Skeletal muscle cell (primary cell): Measurements from ENCODE around the gene RASSF10.
"Not testable (repeated sequence)": the region's sequence is repeated elsewhere in the genome, so short reads cannot be mapped to it uniquely, and the experiment has no call there.

Experiments
- DNase-seq: peaks from one replicate; pipeline ENCODE4 v3.0.0-alpha.2; 2010; ENCODE audit warnings: low read depth
- H3K4me3 ChIP-seq: 2 replicates; pipeline ENCODE4 v1.5.1; 2011; ENCODE audit warnings: low read depth, mild to moderate bottlenecking, control low read depth, low read length, moderate library complexity

The RASSF10 gene

DNA sequence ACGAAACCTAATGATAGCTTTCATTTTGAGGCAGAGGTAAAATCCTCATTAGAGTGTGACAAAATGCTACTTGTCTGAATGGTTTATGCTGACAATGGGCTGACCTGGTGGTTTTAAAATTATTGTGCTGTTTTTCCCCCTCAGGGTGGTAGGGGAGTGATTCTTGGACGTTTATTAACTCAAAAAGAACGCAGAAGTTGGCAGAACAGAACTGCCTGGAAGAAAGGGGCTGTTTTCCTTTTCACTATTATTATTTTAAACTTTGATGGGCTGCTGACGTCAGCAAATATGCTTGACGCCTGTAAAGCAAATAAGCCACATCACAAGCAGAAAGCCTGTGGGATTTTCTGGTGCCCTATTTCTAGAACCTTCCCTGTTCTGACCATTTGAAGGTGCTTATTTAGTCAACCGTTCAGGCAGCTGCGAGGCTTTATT lies 4.0 kb downstream of the RASSF10 start:
- DNase-seq: no peak
- H3K4me3 ChIP-seq: no peak overlapping the region

DNA sequence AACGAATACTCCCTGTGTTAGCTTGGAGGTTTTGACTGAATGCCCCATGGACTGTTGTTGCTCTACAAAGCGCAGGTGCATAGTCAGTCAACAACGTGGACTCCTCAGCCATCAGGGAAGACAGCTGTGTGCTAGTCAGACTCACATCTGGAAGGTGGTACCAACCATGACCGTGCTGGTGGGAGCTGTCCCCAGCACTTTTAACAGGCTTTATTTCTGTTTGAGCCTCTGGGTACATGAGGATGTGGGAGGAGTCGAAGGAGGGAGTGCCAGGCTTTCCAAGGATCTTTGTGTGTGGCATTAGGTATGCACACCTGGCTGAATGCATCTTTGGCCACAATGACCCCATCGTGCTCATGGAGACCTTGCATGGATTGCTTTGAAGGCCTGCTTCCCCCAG lies 6.6 kb downstream of the RASSF10 start:
- H3K4me3 ChIP-seq: no peak overlapping the region
- DNase-seq: no peak

DNA sequence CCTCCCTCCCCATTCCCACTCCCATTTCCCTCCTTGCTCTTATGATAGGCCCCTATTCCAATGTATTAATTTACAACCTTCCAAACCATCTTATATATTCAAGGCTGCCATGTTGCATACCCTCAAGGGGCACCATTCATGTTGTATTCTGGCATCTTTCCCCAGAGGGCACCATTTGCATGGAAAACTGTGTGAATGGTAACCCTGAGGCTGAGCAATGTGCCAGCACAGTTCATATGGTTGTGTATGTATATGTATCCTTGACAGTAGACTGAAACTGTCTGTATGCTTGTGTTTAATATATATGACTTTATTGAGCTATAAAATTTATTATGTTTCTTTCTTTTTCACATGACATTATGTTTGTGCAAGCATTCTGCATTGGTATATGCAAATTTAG lies 7.3 kb downstream of the RASSF10 start:
- no peak for DNase-seq
- no peak overlapping the region for H3K4me3 ChIP-seq

DNA sequence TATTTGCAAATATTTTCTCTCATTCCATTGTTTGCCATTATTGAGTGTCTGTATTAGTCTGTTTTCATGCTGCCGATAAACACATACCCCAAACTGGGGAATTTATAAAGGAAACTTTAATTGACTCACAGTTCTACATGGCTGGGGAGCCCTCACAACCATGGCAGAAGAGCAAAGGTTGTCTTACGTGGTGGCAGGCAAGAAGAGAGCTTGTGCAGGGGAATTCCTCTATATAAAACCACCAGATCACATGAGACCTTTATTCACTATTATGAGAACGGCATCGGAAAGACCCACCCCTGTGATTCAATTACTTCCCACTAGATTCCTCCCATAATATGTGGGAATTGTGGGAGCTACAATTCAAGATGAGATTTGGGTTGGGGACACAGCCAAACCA lies 10.2 kb downstream of the RASSF10 start:
- H3K4me3 ChIP-seq: no peak overlapping the region
- DNase-seq: no peak

- H3K4me3 ChIP-seq: no peak overlapping the region
- no peak for DNase-seq
Observed at GRCh38 chr11:13023423-13023822, 14.3 kb downstream of the RASSF10 start.

DNA sequence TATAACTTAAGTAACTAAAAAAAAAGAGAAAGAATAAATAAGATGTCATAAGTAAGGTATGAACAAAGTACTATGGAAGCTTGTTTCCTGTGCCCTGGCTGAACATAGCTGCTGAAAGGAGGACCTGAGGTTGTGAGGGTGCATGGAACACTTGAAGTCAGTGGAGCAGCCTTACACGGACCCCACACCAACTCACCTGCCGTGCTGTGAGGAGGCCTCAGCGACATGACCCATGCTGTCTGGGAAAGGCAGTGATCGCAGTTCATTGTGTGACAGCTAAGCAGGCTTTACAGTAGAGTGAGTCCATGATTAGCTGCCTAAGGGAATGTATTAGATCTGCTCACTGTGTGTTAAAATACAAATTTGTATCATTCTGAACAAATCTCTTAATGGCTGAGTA lies 17.6 kb downstream of the RASSF10 start:
- no peak for DNase-seq
- H3K4me3 ChIP-seq: no peak overlapping the region

DNA sequence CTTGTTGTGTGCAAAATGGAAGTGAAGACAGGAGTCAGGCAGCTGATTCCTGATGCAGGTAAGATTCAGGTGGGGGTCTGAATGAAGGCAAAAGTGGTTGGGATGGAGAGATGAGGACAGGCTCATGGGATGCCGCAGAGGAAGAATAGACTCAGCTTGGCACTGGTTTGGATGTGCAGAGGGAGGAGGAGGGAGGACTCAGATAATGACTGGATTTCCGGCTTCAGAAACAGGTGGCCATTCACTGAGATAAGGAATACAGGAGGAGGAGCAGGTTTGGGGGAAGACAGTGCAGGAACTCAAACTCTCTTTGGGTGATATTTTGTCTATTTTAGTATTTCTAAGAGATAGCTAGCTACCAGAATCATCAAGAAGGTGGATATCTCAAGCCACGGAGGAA lies 19.2 kb downstream of the RASSF10 start:
- H3K4me3 ChIP-seq: no peak overlapping the region
- DNase-seq: no peak

DNA sequence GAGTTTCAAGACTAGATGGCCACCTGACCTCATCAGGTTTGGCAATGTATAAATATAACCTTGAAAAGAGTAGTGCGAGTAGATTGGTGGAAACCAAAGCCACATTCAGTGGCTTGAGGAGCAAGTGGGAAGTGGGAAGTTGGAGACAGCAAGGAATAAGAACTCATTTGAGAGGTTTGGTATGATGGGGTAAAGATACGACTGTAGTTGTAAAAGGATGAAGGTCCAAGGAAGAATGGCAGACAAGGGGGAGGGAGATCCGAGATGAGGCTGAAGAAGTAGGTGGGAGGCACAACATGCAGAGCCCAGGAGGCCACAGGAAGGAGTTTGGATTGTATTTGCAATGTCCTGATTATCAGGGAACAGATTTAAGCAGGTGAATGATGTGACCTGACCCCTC lies 20.8 kb downstream of the RASSF10 start:
- no peak for DNase-seq
- no peak overlapping the region for H3K4me3 ChIP-seq

DNA sequence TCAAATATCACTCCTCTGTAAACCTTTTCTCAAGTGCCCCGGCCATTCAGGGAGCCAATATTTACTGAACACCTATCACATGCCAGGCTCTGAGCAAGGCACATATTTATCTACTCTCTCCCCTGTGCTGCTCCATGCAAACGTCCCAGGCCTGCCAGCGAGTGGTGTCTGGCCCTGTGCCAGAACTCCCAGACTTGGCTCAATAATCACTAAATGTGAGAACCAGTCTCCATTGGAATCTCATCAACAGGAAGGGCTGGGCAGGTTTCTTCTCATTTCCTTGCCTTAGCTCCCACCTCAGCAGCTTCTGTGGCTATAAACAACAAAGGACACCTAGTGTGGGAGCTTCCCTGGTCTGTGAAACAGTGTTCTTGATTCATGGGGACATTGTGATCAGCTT lies 21.7 kb downstream of the RASSF10 start:
- DNase-seq: no peak
- no peak overlapping the region for H3K4me3 ChIP-seq

DNA sequence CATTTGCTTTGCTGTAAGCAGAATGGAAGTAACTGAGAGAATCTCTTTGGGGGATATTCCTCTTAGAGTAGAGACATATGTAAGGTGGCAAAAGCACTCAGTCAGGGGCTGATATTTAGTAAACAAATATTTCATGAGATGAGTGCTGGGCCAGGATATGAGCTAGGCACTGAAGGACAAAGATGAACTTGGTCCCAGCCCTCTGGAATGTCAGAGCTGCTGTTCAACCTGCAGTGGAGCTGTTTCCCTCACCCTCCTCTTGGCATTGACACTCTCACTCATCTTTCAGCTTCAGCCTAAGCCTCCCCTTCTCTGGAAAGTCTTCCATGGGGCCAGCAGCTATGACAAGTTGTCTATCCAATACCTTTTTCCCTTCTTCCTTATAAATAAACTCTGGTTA lies 22.2 kb downstream of the RASSF10 start:
- DNase-seq: no peak
- H3K4me3 ChIP-seq: no peak overlapping the region

GRCh38 chr11:13033760-13034533 lies 24.8 kb downstream of the RASSF10 start:
- H3K4me3 ChIP-seq: no peak overlapping the region
- no peak for DNase-seq

DNA sequence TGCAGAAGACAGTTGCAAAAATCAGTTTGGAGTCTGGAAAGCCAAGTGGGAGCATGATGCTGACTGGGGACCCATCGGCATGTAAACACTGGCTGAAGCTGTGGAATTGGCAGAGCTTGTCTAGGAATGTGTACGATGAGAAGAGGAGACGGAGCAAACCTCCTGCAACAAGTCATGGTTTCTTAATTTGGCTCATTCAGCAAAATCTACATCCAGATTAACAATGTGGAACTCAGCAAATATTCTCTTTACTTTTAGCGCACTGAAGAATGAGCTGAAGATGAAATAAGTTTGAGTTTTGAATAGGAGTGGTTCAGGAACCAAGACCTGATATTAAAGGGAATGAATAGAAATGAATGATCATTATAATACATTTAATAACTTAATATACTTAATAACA lies 26.6 kb downstream of the RASSF10 start:
- no peak overlapping the region for H3K4me3 ChIP-seq
- no peak for DNase-seq

DNA sequence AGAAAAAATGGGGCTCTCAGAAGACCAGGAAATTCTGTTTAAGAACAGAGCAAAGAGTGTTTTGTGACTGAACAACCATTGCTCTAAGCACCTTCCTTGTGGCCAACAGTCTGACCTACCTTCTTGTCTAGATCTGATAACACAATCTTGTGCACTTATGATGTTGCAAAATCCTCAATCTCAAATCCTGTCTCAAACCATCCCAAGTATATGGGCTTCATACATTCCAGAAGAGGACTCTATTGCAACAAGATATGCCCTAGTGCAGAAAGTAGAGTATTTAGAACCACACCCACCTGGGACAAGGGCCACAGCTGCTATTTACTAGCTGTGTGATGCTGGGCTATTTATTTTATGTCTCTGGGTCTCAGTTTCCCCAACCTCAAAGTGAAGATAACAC lies 27.1 kb downstream of the RASSF10 start:
- DNase-seq: no peak
- H3K4me3 ChIP-seq: no peak overlapping the region

DNA sequence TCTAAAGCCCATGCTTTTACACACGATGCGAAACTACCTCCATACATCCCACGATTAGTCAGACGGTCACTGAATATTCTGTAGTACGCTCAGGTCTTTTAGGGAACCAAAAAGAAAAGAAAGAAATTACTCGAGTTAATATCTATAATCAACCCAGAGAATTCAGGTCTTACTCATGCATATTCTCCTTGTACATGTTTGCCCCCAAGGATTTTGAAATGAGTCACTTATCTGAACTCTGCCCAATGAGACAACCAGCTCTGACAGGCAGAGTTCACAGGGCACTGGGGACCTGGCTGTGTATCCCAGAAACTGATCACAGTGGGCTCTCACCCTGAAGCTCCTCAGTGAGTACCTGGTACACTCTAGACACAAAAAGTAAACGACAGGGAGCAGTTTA lies 29.2 kb downstream of the RASSF10 start:
- DNase-seq: no peak
- H3K4me3 ChIP-seq: no peak overlapping the region

DNA sequence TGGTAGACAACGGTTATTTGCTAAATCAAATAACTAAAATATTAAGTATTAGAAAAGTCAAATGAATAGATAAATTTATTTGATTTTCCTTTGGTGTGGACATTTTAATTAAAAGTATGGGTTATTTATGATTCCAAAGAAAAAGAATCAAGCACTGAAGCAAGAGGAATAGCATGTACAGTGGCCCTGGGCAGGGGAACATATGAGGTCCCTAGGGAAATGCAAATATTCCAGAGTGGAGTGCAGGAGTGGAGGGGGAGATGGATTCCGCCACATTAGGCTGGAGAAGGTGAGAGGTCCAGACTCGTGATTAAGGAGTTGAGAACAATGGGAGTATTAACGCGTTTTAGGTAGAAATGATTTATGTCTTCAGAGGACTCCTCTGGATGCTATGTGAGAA lies 30.0 kb downstream of the RASSF10 start:
- DNase-seq: no peak
- H3K4me3 ChIP-seq: no peak overlapping the region

GRCh38 chr11:13040969-13041561 lies 31.9 kb downstream of the RASSF10 start:
- no peak overlapping the region for H3K4me3 ChIP-seq
- no peak for DNase-seq

DNA sequence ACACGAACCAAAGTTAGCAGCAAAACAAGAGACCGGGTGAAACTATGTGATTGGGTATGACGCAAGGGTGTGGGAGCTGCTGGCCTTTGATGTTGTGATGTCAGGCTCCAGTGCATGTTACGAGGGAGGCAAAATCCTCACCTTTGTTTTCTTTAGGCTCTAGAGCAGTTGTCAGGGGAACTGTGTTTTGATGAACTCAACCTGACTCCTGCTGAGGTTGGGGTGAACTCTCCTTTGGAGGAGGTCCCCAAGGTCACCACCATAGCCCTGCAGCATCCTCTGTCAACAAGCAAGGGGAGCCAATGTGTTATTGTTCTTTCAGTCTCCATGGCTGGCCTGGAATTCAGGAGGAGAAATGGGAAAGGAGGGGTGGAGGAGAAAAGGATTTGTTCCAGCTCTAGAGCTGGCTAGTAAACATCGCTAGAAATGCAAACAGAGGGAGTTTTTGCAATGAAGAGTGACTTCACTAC lies 33.8 kb downstream of the RASSF10 start:
- no peak for DNase-seq
- H3K4me3 ChIP-seq: no peak overlapping the region

- H3K4me3 ChIP-seq: no peak overlapping the region
- no peak for DNase-seq
Observed at GRCh38 chr11:13043912-13044628, 35.0 kb downstream of the RASSF10 start.

DNA sequence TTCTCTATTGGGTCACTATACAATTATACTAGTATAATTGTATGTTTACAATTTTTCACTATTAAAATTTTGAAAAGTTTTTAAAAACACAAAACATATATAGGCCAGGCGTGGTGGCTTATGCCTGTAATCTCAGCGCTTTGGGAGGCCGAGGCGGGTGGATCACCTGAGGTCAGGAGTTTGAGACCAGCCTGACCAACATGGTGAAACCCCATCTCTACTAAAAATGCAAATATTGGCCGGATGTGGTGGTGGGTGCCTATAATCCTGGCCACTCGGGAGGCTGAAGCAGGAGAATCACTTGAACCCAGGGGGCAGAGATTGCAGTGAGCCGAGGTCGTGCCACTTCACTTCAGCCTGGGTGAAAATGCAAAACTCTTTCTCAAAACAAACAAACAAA lies 36.0 kb downstream of the RASSF10 start:
- H3K4me3 ChIP-seq, DNase-seq: not testable (repeated sequence)

DNA sequence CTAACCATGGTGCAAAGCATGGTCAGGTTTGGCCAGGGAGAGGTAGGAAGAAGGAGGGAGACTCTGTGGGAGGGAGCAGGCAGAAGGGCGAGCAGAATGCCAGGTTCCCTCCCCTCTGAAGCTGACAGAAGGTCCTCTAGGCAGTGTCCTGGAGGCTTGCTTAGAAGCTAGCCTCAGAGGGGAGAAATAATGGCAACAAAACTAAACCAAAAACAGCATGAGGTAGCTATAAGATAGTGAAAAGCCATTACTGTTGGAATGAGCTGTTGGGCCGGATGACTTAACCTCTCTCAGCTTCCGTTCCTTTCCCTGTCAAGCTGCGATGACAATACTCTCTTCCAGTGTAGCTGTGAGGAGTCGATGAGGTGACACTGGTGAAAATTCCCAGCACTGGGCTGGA lies 36.6 kb downstream of the RASSF10 start:
- no peak overlapping the region for H3K4me3 ChIP-seq
- no peak for DNase-seq
